Measurements from ENCODE around the gene TLR3.

The TLR3 gene

DNA sequence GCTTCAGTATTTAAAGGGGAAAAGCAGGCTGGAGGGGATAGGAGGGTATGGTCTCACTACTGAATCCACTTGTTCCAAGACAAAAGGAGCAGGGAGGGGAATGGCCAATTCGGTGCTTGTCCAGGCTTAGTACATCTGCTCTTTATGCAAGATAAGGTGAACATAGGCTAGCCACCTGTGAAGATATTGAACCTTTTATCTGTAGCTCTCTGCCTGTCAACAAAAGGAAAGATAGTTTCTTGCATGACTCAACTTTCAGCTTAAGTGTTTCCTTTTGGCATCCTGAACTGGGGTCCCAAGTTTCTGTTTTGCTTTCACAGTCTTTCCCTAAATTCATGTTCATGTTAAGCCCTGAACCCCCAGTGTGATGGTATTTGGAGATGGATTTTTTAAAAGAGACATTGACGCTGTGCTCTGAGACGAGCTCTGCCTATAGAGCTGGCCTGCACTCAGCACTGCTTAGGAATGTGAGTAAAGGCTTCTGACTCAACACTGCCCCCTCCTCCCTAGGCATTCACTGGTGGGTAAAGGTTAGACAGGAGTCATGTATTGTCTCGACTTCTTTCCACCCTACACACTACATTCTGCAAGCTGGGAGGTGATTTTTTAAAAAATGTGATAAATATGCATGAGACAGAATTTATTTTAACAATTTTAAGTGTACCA lies 63.8 kb downstream of the TLR3 start:
- DNase-seq (ENCODE audit: low read depth), result peak; percentile 15
- TF ChIP-seq, protein P1, sequence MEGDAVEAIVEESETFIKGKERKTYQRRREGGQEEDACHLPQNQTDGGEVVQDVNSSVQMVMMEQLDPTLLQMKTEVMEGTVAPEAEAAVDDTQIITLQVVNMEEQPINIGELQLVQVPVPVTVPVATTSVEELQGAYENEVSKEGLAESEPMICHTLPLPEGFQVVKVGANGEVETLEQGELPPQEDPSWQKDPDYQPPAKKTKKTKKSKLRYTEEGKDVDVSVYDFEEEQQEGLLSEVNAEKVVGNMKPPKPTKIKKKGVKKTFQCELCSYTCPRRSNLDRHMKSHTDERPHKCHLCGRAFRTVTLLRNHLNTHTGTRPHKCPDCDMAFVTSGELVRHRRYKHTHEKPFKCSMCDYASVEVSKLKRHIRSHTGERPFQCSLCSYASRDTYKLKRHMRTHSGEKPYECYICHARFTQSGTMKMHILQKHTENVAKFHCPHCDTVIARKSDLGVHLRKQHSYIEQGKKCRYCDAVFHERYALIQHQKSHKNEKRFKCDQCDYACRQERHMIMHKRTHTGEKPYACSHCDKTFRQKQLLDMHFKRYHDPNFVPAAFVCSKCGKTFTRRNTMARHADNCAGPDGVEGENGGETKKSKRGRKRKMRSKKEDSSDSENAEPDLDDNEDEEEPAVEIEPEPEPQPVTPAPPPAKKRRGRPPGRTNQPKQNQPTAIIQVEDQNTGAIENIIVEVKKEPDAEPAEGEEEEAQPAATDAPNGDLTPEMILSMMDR (IDR thresholded peaks at IDR 0.05; ENCODE audit: low read depth, low read length, missing control alignments), result peak; percentile 54
- in situ Hi-C loops (cut with HindIII; ENCODE audit: low sequenced_read_pairs), result no loop called here
- H3K4me3 ChIP-seq (ENCODE audit: low read depth, low read length), result no peak overlapping the region

DNA sequence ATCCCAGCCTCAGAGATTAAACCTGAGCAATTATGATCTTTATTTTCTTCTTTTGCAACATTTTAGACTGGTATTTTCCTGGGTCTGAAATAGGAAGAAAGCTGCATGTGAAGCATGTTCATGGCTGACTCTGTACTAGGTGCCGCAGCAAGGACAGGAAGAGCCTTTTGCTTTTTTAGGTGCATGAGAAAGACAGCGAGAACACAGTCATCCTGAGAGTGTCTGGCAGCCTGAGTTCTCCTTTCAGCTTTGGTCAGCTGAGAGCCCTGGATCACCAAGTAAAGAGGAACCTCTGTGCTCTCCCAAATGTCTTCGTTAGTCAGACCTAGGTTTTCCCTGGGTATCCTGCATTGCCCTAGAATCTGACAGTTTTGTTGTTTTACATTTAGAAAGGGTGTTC lies 65.3 kb downstream of the TLR3 start:
- in situ Hi-C loops (cut with HindIII; ENCODE audit: low sequenced_read_pairs), result no loop called here
- DNase-seq (ENCODE audit: low read depth), result no peak
- TF ChIP-seq, protein P1 (IDR thresholded peaks at IDR 0.05; ENCODE audit: low read depth, low read length, missing control alignments), result no peak
- H3K4me3 ChIP-seq (ENCODE audit: low read depth, low read length), result no peak overlapping the region

DNA sequence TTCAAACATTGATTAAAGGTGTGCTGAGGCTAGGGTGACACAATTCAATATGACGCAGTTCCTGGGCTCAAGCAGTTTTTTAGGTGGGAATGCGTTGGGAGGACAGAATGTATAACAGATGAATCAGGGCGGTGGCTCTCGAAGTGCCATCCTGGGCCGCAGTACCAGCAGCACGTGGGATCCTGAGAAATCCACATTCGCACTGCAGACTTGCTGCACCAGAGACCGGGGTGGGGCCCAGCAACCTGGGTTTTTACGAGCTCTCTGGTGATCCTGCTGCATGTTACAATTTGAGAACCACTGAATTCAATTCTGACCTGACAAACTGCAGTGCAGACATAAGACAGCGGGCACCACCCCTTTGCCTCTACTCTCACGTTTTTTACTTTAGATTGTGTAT lies 65.9 kb downstream of the TLR3 start:
- in situ Hi-C loops (cut with HindIII; ENCODE audit: low sequenced_read_pairs), result loop anchor here (5.0 kb wide), 1 partner anchor 63 kb away; no protein-coding TSS in a partner anchor
- TF ChIP-seq, protein P1 (IDR thresholded peaks at IDR 0.05; ENCODE audit: low read depth, low read length, missing control alignments), result no peak
- no peak for DNase-seq (ENCODE audit: low read depth)
- no peak overlapping the region for H3K4me3 ChIP-seq (ENCODE audit: low read depth, low read length)

DNA sequence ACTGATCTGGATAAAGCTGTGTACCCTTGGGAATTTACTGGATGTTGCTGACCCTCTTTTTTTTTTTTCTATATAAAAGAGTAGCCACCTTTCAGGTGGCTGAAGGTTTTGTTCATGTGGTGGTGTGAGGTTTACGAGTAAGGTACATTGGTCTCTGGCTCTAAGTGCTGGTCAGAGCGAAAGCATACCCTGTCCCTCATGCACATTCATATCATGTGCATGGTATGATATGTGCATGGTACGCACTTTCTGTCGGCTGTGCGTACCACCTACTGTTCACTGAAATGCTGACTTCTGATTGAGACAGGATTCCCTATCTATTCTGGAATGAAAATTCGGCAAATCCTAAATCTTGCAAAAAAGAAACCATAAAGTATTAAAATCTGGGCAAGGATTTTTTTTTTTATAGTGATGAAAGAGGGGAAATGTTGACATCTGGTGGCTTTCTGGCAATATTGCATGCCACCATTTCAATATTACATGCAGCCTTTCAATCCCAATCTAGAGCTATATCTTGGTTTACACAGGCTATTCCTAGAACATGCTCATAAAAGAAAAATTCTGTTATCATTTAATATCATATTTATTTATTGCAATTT lies 68.3 kb downstream of the TLR3 start:
- no peak overlapping the region for H3K4me3 ChIP-seq (ENCODE audit: low read depth, low read length)
- TF ChIP-seq, protein P1 (IDR thresholded peaks at IDR 0.05; ENCODE audit: low read depth, low read length, missing control alignments), result peak; percentile 63
- DNase-seq (ENCODE audit: low read depth), result no peak
- in situ Hi-C loops (cut with HindIII; ENCODE audit: low sequenced_read_pairs), result loop anchor here (5.0 kb wide), 1 partner anchor 65 kb away; no protein-coding TSS in a partner anchor

Data from astrocyte of the cerebellum (primary cell).